HG02884 (cell line): ENCODE results near the gene MN1.

Source experiments
- ATAC-seq: cut with Tn5 transposase; IDR thresholded peaks from one replicate; pipeline ENCODE4 v1.9.1; 2021; ENCODE audit warnings: mild to moderate bottlenecking, moderate library complexity; ENCODE audit not compliant: unreplicated experiment

MN1 gene

GRCh38 chr22:27827604-27828587 is 26.3 kb upstream of the MN1 start:
- ATAC-seq = no peak

- ATAC-seq = no peak
Measured at GRCh38 chr22:27825174-27825573, 23.6 kb upstream of the MN1 start.

- no peak for ATAC-seq
Measured at GRCh38 chr22:27823221-27823620, 21.7 kb upstream of the MN1 start.

GRCh38 chr22:27820896-27821866 is 19.6 kb upstream of the MN1 start:
- ATAC-seq = no peak

GRCh38 chr22:27816552-27816951 is 15.0 kb upstream of the MN1 start:
- no peak for ATAC-seq

GRCh38 chr22:27815826-27816530 is 14.4 kb upstream of the MN1 start:
- ATAC-seq = no peak

- no peak for ATAC-seq
Measured at GRCh38 chr22:27814993-27815392, 13.4 kb upstream of the MN1 start.

GRCh38 chr22:27811778-27812177 is 10.2 kb upstream of the MN1 start:
- no peak for ATAC-seq

GRCh38 chr22:27810609-27811151 is 9.1 kb upstream of the MN1 start:
- ATAC-seq = no peak

- ATAC-seq = no peak
Measured at GRCh38 chr22:27809700-27810608, 8.4 kb upstream of the MN1 start.

- ATAC-seq = no peak
Measured at GRCh38 chr22:27809226-27809603, 7.7 kb upstream of the MN1 start.

GRCh38 chr22:27808451-27809225 is 7.1 kb upstream of the MN1 start:
- ATAC-seq = no peak

- ATAC-seq = no peak
Measured at GRCh38 chr22:27805841-27806240, 4.3 kb upstream of the MN1 start.

- no peak for ATAC-seq
Measured at GRCh38 chr22:27804470-27805297, 3.1 kb upstream of the MN1 start.

- no peak for ATAC-seq
Measured at GRCh38 chr22:27803841-27804415, 2.4 kb upstream of the MN1 start.

- ATAC-seq = no peak
Measured at GRCh38 chr22:27802346-27803073, 954 bp upstream of the MN1 start.

GRCh38 chr22:27801202-27801615 is 347 bp downstream of the MN1 start:
- ATAC-seq = no peak
